Hypothalamus (tissue), 51 donors: ENCODE measurements around the gene TMEM132C.

Experiments used
- DNase-seq, 51 donors: peaks; one replicate each; lab custom pipeline; 2025; lab: John Stamatoyannopoulos, UW

TMEM132C gene

DNA sequence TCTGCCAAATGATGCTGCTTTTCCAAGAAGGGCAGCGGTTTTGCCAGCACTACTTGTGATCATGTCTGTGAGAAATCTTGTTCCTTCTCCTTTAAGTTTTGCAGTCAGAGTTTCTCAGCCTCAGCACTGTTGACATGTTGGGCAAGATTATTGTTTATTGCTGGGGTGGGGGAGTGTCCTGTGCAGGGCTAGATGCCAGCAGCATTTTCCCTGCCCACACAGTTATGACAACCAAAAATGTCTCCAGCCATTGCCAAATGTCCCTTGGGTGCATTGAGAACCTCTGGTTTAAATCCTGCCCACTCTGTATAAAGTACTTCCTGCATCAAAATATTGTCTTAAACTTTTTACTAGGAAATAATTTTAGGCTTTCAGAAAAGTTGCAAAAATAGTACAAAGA lies 20.0 kb downstream of the TMEM132C start:
- DNase-seq = no peak

DNA sequence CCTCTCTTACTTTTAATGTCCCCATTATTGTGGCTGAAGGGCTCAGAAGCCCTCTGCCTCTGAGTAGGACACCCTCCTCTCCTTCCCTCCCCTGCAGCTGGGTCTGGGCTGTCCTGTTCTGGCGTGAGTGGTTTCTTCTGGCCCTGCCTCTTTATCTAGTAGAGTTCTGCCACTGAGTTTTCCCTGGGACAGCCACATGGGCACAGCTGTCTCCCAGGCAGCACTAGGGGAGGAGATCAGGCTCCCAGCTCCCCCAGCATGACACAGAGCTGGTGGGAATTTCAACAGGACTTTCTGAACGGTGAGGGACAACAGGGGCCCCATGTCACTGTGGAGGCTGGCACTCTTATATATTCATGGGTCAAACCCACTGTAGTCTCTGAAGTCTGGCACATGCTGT lies 21.4 kb downstream of the TMEM132C start:
- DNase-seq = no peak

GRCh38 chr12:128288896-128289295 lies 21.9 kb downstream of the TMEM132C start:
- no peak for DNase-seq

- DNase-seq = no peak
Measured at GRCh38 chr12:128290938-128291337, 24.0 kb downstream of the TMEM132C start.

DNA sequence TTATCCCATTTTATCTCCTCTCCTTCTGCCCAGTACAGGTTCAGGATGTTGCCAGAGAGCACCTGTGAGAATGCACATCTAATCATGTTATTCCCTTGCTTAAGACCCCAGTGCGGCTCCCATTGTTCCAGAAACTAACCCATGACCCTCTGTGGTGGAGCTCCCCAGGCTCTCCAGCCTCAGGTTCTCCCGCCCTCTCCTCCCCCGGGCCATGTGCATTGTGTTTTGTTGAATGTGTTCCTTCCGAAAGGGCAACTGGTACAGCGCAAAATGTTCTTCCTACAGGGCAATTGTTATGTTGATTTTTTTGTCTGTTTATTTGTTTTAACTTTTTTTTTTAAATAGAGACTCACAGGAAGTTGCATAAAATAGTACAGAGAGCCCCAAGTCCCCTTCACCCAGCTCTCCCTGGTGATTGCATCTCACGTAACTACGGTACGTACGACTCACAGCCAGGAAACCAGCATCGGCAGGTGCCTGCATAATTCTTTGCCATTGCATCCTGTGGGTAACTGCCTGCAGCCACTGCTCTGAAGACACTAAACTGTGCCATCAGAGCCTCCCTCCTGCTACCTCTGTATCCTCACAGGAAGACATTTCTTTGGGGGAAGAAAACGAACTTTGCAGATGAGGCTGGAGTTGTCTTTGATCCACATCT lies 31.2 kb downstream of the TMEM132C start:
- DNase-seq = no peak

GRCh38 chr12:128305336-128305892 lies 38.4 kb downstream of the TMEM132C start:
- no peak for DNase-seq

- no peak for DNase-seq
Measured at GRCh38 chr12:128307791-128308190, 40.8 kb downstream of the TMEM132C start.

DNA sequence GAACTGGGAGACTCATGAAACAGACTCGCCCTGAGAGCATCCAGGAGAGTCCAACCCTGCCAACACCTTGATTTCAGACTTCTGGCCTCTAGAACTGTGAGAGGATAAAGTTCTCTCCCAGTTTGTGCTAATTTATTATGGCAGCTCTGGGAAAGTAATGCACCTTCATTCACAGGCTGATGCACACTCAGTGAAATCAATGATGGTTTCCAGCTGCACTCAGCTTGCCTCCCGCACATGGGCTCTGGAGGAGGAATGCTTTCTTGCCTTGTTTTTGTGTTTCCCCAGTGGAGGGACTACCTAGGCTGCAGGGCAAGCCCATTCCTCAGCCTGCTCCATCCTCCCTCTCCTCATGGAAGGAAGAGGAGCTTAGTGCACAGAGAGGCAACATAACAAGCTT lies 45.7 kb downstream of the TMEM132C start:
- DNase-seq = no peak

- no peak for DNase-seq
Measured at GRCh38 chr12:128313931-128314330, 47.0 kb downstream of the TMEM132C start.

GRCh38 chr12:128314611-128315010 lies 47.6 kb downstream of the TMEM132C start:
- peak in 7 of 51 donors; percentile 10 to 34 (median 12) for DNase-seq

DNA sequence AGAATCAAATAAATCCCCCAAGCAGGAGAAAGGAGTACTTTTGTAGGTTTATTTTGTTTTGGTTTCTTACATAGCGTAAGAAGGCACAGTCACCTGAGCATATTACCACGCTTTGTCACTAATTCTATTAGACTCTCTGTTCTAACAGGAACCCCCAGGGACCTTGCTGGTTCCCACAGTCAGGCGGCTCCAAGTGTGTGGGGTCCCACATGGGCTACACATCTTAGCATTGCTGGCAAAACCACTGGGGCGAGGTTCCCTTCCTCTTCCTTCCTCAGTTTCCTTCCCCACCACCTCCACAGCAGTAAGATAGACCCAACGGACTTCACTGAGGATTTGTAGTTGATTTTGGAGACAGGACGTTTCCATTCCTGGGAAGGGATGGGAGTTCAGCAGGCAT lies 49.1 kb downstream of the TMEM132C start:
- DNase-seq = no peak

DNA sequence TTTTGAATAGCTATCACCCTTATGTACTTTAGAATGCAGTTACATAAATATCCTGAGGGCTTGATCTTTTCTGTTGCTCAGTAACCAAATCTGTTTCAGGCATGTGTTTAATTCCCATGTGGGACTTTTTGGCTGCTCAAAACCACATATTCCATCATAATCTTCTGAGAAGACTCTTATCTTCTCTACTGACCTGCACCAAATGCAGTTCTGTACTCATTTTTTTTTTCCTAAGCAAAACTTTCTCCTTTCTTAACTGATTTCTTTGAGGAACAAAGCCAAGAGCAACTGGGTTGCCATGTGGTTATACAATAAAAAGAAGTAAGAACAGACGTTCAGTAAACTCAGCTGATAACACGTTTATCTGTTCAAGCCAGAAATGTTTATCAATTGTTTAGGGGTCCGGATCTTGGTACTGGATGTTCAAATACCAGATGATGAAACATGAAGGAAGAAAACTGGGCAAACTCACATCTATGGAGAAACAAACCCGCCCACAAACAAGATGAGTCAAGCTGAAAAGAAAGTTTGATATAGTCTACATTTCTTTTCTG lies 50.1 kb downstream of the TMEM132C start:
- no peak for DNase-seq

DNA sequence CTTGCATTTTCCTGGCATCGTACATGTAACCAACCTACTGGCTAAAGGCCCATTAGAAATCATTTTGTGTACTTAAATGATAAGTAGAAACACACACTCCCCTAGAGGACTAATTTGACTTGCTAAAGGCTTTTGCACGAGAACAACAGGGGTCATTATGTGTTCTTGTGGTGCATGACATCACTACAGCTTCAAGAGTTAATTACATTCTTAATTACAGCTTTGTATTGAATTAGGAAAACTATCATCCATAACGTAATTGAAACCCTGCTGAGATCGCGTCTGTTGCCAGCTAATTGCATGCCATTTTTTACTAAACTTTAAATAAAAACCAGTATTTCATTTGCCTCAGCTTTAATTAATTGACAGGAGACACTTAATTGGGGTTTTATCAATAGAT lies 51.4 kb downstream of the TMEM132C start:
- peak in 1 of 51 donors; percentile 34 for DNase-seq

DNA sequence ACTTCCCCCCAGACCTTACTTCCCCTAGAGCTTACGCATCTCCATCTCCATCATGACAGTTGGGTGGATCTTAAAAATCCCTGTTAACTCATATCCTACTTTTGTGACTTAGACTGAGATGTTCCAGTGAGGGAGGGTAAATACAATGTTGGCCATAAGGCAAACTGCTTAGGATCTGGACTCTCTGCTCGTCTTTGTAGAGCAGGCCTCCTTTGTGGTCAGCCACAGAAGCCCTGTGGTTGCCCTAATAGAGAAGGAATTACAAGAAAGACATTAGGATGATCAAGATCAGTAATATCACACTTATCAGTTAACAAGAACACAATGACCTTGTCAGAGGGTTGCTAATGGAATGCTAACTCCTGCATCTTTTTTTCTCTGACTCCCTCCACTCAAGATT lies 52.0 kb downstream of the TMEM132C start:
- no peak for DNase-seq

GRCh38 chr12:128322341-128322740 lies 55.4 kb downstream of the TMEM132C start:
- DNase-seq = no peak

DNA sequence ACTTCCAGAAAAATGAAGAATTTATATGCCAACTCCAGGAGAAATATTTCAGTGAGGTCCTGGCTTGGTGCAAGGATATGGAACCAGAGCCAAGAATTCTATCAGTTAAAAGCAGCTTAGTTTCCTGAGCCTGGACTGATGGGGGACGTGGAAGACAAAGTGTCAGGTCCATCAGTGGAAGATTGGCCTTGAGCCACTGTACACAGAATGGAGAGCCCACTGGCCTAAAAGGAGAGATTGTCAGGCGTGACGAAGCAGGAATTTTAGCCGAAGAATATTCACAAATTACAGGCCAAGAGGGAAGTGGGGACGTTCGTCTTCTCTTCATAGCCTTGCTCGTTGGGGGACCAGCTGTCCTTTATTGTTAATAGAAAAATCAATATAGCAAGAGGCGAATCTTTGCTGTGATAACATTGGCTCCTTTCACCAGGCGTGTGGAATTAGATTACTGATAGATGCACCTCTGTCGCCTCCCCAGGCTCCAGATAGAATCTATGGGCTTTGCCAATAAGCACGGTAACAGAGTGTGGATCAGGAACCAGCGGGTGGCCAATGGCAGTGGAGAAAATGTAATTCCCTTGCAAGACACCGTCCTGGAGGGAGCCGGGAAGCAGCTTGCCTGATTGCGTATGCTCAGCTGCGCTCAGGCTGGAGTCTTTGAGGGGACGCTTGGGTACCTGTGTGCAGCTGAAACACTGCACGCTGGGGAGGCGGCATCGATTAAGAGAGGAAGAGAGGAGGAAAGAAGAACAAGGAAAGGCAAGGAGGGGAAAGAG lies 56.4 kb downstream of the TMEM132C start:
- DNase-seq = peak in 3 of 51 donors; percentile 7 to 12 (median 8)

GRCh38 chr12:128325646-128326045 lies 58.7 kb downstream of the TMEM132C start:
- DNase-seq = no peak

DNA sequence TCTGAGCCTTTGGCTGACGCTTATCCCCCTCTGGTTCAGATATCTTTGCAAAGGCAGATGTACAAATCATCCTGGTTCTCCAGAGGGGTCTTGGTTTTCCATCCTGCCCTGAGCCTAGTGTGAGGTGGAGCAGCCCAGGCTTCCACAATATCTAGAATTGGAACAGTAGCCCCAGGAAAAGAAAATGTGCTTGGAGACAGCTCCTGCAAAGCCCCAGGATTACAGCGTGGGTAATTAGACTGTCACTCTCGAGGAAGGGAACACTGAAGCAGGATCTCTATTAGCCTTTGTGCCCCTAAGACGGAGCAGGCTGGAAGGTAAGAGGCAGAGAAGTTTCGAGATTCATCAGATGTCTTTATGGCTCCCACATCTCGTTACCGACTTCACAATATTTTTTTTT lies 59.4 kb downstream of the TMEM132C start:
- peak in 1 of 51 donors; percentile 5 for DNase-seq

DNA sequence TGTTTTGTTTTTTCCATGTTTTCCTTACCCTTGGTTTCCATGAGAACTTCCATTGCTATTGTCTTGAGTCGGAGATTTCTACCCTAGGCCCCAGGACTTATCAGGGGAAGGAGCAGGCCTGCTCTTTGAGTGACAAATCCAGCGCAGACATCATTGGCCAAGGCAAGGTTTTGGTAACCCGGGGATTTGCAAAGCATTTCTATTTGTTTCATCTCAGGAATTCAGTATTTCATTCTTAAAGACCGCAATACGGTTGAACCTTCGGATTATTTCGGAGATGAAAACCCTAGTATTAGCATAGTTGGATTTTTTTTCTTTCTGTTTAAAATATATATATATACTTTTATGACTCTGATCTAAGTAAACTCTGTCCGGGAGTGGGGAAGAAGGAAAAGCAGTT lies 62.0 kb downstream of the TMEM132C start:
- DNase-seq = no peak

GRCh38 chr12:128336204-128337070 lies 69.5 kb downstream of the TMEM132C start:
- DNase-seq = no peak

- DNase-seq = no peak
Measured at GRCh38 chr12:128337071-128337345, 70.0 kb downstream of the TMEM132C start.
